ENCODE data around the gene CHST5. TPM values are rescaled to one million over a fixed set of nuclear protein-coding genes. Genes with fewer than 3 reads are reported as not detected.
"Not testable (repeated sequence)": the region's sequence is repeated elsewhere in the genome, so short reads cannot be mapped to it uniquely, and the experiment has no call there.

Gene CHST5
- total RNA-seq, 1 donor from 2014 or later, result 0.62 TPM

DNA sequence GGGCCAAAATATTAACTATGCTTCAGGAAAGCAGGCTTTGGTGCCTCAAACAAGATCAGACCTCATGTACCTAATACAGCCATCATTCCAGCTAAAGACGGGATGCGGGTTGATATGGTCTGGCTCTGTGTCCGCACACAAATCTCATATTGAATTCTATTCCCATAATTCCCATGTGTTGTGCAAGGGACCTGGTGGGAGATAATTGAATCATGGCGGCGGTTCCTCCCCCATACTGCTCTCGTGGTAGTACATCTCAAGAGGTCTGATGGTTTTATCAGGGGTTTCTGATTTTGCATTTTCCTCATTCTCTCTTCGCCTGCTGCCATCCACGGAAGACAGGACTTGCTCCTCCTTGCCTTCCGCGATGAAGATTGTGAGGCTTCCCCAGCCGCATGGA is 21.6 kb downstream of the CHST5 start:
- no peak for ATAC-seq
- H3K4me3 ChIP-seq, result no peak overlapping the region
- intact Hi-C loops (cut with DNase I), result no loop called here
- H3K36me3 ChIP-seq, result no peaks in the 10 kb centered on the region
- H3K27ac ChIP-seq, result no peak overlapping the region
- no peak for TF ChIP-seq CTCF (IDR thresholded peaks at IDR 0.05)
- DNase-seq, result no peak
- no peaks in the 10 kb centered on the region for H3K9me3 ChIP-seq
- H3K27me3 ChIP-seq (ENCODE audit: low read depth), result no peaks in the 10 kb centered on the region
- H3K4me1 ChIP-seq, result peaks cover 4% of the 10 kb centered on the region

DNA sequence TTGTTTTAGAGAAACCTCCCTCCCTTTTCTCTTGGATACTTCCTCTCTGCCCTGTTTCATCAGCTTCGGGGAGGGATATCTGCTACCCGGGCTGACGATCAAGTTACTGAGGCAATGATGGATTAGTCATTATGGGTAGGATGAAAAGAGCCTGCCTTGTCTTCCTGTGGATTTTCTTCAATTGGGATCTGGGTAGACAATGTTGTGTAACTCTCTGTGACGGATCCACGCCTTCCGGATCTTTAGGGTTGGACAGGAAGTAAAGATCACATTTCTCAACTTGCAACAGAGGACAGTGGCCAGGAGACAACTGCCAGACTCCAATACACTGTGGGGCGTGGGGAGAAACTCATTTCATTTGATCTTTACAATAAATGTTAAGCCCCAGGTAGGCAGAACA is 29.3 kb downstream of the CHST5 start:
- no peak overlapping the region for H3K4me3 ChIP-seq
- H3K36me3 ChIP-seq, result no peaks in the 10 kb centered on the region
- no peaks in the 10 kb centered on the region for H3K27me3 ChIP-seq (ENCODE audit: low read depth)
- no peak for TF ChIP-seq CTCF (IDR thresholded peaks at IDR 0.05)
- no peaks in the 10 kb centered on the region for H3K9me3 ChIP-seq
- intact Hi-C loops (cut with DNase I), result no loop called here
- no peak for DNase-seq
- peak; percentile 79 to 80 for ATAC-seq
- no peak overlapping the region for H3K27ac ChIP-seq
- H3K4me1 ChIP-seq, result peaks cover 11% of the 10 kb centered on the region

GRCh38 chr16:75506107-75506506 is 29.8 kb downstream of the CHST5 start:
- H3K4me1 ChIP-seq, result peaks cover 11% of the 10 kb centered on the region
- ATAC-seq, result no peak
- intact Hi-C loops (cut with DNase I), result no loop called here
- H3K4me3 ChIP-seq, result no peak overlapping the region
- no peaks in the 10 kb centered on the region for H3K27me3 ChIP-seq (ENCODE audit: low read depth)
- no peaks in the 10 kb centered on the region for H3K36me3 ChIP-seq
- no peak for TF ChIP-seq CTCF (IDR thresholded peaks at IDR 0.05)
- no peaks in the 10 kb centered on the region for H3K9me3 ChIP-seq
- H3K27ac ChIP-seq, result no peak overlapping the region
- no peak for DNase-seq

DNA sequence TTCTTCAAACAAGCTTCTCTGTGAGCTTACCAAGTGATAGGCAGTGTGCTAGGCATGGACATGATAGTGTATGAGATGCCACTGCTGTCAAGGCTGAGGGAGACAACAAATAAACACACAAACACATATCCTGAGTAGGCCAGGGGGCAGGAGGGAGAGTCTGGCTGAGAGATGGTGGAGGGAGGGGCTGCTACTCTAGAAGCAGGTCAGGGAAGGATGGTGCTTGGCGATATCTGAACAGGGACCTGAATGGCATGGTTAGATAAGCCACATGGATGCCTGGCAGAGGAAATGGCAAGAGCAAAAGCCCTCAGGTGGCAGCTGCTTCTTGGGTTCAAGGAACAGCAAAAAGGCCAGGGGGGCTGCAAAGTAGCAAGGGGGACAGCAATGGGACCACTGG is 32.1 kb downstream of the CHST5 start:
- Histone ChIP-seq H3K27me3 (ENCODE audit: low read depth) (no peaks in the 10 kb centered on the region), H3K36me3 (no peaks in the 10 kb centered on the region), H3K4me1 (peaks cover 11% of the 10 kb centered on the region), H3K9me3 (no peaks in the 10 kb centered on the region), H3K4me3 (no peak overlapping the region), H3K27ac (no peak overlapping the region)
- TF ChIP-seq CTCF (IDR thresholded peaks at IDR 0.05), result no peak
- intact Hi-C loops (cut with DNase I), result no loop called here
- ATAC-seq (no peak), DNase-seq (no peak)

GRCh38 chr16:75502916-75503605 is 32.8 kb downstream of the CHST5 start:
- intact Hi-C loops (cut with DNase I), result no loop called here
- DNase-seq, result no peak
- no peak for TF ChIP-seq CTCF (IDR thresholded peaks at IDR 0.05)
- Histone ChIP-seq H3K27me3 (ENCODE audit: low read depth) (no peaks in the 10 kb centered on the region), H3K4me3 (no peak overlapping the region), H3K27ac (no peak overlapping the region), H3K4me1 (peaks cover 11% of the 10 kb centered on the region), H3K36me3 (no peaks in the 10 kb centered on the region), H3K9me3 (no peaks in the 10 kb centered on the region)
- no peak for ATAC-seq

GRCh38 chr16:75501820-75502219 is 34.1 kb downstream of the CHST5 start:
- DNase-seq; H3K27ac ChIP-seq; H3K27me3 ChIP-seq (ENCODE audit: low read depth); intact Hi-C loops (cut with DNase I); H3K4me3 ChIP-seq; H3K36me3 ChIP-seq; H3K4me1 ChIP-seq; ATAC-seq; H3K9me3 ChIP-seq: not testable (repeated sequence)
